ENCODE data around the gene MAP2K3.

MAP2K3 gene

DNA sequence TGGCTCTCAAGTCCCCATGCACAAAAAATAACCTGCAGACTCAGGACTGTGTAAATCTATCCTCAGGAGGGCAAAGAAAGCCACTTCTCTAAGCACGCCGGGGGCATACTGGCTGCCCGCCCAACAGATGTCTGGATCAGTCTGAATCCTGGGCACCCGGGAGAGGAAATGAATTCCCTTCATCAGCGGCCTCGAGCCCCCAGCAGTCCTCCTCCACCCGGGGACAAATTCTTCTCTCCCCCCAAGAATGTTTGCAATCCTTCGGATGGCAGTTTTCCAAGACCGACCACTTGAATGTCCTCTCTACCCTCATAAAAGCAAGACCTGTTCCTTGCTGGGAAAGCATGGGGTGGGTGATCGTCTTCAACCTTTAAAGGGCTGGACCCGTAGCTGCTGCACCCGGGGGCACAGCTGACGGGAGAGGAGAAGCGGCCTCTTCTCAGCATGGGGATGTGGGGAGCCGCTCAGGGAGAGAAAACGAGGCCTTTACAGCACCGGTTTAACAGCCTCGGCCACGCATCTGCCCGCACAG, 9.4 kb upstream of the MAP2K3 start:
- H3K4me1 ChIP-seq (ENCODE audit: control insufficient read depth in 2 of 2, insufficient read depth in 2 of 2, low read length in 2 of 2): peaks cover 14 to 20% of the 10 kb centered on the region in 2 donors
- no peaks in the 10 kb centered on the region for H3K9me3 ChIP-seq (ENCODE audit: control insufficient read depth in 2 of 2, low read length in 2 of 2)
- peak overlapping the region; percentile 71 to 81 for H3K4me3 ChIP-seq (ENCODE audit: low read length in 2 of 2)
- no peaks in the 10 kb centered on the region for H3K36me3 ChIP-seq (ENCODE audit: control insufficient read depth in 2 of 2, insufficient read depth in 2 of 2, low read length in 2 of 2)
- no peaks in the 10 kb centered on the region for H3K27me3 ChIP-seq (ENCODE audit: control insufficient read depth in 2 of 2, insufficient read depth in 2 of 2, low read length in 2 of 2)
- peak overlapping the region in 1 of 2 donors; percentile 56 for H3K27ac ChIP-seq (ENCODE audit: low read depth in 2 of 2, low read length in 2 of 2)
- H3K9ac ChIP-seq (ENCODE audit: low read depth in 1 of 2, low read length in 2 of 2): peak overlapping the region; percentile 74

DNA sequence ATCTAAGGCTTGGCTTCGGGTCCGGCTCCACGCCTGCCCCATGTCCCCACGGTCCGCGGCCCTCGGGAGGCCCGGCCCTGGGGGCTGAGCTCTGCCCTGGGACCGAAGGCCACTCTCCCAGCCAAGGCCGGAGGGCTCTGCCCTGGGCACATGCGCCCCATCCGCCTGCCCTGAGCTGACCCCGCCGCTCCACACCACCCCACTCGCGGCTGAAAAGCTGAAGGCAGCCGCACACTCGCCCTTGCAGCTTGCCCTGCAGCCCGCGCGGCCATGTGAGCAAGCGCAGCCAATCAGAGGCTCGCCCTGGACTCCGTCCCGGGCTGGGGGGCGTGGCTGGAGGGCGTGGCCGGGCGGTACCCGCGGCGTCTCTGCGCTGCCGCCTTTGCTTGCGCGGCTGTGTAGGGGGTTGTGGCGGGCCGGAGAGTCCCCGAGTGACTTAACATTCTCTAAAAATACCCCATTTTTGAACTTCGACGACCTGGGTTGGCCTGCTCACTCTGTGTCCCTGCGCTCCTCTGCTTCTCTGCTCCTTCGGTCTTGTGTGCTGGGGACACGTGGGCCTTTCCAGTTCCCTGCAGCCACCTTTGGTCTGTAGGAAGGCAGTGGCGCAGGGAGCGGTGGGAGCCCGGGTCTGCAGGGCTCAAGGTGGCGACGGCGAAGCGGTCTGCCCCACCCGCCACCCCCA, 8.8 kb upstream of the MAP2K3 start:
- no peaks in the 10 kb centered on the region for H3K27me3 ChIP-seq (ENCODE audit: control insufficient read depth in 2 of 2, insufficient read depth in 2 of 2, low read length in 2 of 2)
- no peaks in the 10 kb centered on the region for H3K9me3 ChIP-seq (ENCODE audit: control insufficient read depth in 2 of 2, low read length in 2 of 2)
- no peaks in the 10 kb centered on the region for H3K36me3 ChIP-seq (ENCODE audit: control insufficient read depth in 2 of 2, insufficient read depth in 2 of 2, low read length in 2 of 2)
- H3K27ac ChIP-seq (ENCODE audit: low read depth in 2 of 2, low read length in 2 of 2): peak overlapping the region; percentile 17 to 56
- H3K4me3 ChIP-seq (ENCODE audit: low read length in 2 of 2): peak overlapping the region; percentile 71 to 81
- H3K9ac ChIP-seq (ENCODE audit: low read depth in 1 of 2, low read length in 2 of 2): peak overlapping the region; percentile 74
- H3K4me1 ChIP-seq (ENCODE audit: control insufficient read depth in 2 of 2, insufficient read depth in 2 of 2, low read length in 2 of 2): peaks cover 14 to 21% of the 10 kb centered on the region in 2 donors

DNA sequence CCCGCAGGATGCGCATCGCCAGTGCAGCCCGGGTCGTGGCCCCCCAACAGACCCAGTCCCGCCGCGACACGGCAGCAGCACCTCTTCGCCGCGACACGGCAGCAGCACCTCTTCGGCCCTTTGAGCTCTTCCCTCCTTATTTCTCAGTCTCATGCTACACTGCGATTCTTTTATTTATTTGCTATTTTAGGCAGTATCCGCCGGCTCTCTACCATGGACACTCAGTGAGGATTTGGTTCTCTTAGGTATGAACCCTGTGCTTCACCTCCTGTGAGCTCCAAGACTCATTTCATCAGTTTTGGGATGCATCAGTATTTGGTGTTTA, 8.3 kb upstream of the MAP2K3 start:
- Histone ChIP-seq H3K27ac (ENCODE audit: low read depth in 2 of 2, low read length in 2 of 2) (no peak overlapping the region), H3K9ac (ENCODE audit: low read depth in 1 of 2, low read length in 2 of 2) (peak overlapping the region in 1 of 2 donors; percentile 74)

DNA sequence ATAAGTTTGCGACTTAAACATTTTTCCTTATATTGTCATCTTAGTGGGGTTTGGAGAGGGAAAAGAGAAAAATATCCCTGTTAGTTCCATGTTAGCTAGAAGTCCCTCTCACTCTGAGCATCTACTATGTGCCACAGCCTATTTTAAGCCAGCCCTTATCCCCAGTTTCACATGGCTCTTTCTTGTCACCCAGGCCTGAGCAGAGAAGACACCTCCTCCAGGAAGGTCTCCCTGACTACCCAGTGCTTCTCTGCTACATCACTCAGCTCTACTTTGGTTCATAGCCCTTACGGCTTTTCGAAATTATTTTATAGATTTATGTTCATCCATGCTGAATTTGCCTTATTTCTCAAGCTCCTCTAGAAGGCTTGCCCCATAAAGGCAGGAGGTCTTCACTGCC, 7.2 kb upstream of the MAP2K3 start:
- Histone ChIP-seq H3K36me3 (ENCODE audit: control insufficient read depth in 2 of 2, insufficient read depth in 2 of 2, low read length in 2 of 2) (no peaks in the 10 kb centered on the region), H3K4me3 (ENCODE audit: low read length in 2 of 2) (no peak overlapping the region), H3K27me3 (ENCODE audit: control insufficient read depth in 2 of 2, insufficient read depth in 2 of 2, low read length in 2 of 2) (no peaks in the 10 kb centered on the region), H3K9ac (ENCODE audit: low read depth in 1 of 2, low read length in 2 of 2) (no peak overlapping the region), H3K4me1 (ENCODE audit: control insufficient read depth in 2 of 2, insufficient read depth in 2 of 2, low read length in 2 of 2) (peaks cover 14 to 21% of the 10 kb centered on the region in 2 donors), H3K27ac (ENCODE audit: low read depth in 2 of 2, low read length in 2 of 2) (no peak overlapping the region), H3K9me3 (ENCODE audit: control insufficient read depth in 2 of 2, low read length in 2 of 2) (no peaks in the 10 kb centered on the region)

More for the DNA sequence above, 8.3 kb upstream of the MAP2K3 start:
- no peaks in the 10 kb centered on the region for H3K9me3 ChIP-seq (ENCODE audit: control insufficient read depth in 2 of 2, low read length in 2 of 2)
- H3K36me3 ChIP-seq (ENCODE audit: control insufficient read depth in 2 of 2, insufficient read depth in 2 of 2, low read length in 2 of 2): no peaks in the 10 kb centered on the region
- H3K4me3 ChIP-seq (ENCODE audit: low read length in 2 of 2): peak overlapping the region; percentile 71 to 81
- H3K27me3 ChIP-seq (ENCODE audit: control insufficient read depth in 2 of 2, insufficient read depth in 2 of 2, low read length in 2 of 2): no peaks in the 10 kb centered on the region
- H3K4me1 ChIP-seq (ENCODE audit: control insufficient read depth in 2 of 2, insufficient read depth in 2 of 2, low read length in 2 of 2): peaks cover 14 to 21% of the 10 kb centered on the region in 2 donors

DNA sequence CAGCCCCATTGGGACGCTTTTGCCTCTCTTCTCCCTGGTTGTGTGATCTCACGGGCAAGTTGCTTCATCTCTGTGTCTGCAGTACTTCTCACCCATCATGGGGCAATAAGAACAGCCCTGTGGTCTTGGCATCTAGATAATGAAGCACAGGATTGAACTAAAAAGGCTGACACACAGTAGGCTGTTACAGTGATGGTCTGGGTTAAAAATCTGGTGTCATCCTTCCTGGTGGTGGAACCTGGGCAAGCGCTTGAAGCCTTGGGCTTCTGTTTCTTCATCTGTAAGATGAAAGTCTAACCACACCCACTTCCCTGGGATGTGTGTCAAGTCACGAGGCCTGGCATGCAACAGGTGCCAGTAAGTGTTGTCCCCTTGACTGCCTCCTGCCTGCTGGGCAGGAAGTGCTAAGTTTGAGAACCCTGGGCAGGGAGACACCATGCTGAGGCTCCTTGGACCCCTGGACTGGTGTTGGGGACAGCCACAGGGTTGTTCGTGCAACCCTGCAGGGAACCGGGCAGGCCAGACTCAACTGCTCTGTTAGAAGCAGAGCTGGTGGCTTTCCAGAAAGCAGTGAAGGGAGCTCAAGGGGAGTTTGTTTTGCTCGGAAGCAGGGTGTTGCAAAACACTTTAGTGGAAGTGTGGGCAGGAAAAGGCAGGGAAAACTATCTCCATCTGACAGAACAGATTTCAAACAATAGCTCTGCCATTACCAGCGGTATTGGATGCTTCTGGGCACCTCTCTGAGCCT, 5.9 kb upstream of the MAP2K3 start:
- Histone ChIP-seq H3K4me1 (ENCODE audit: control insufficient read depth in 2 of 2, insufficient read depth in 2 of 2, low read length in 2 of 2) (peaks cover 17 to 25% of the 10 kb centered on the region in 2 donors), H3K36me3 (ENCODE audit: control insufficient read depth in 2 of 2, insufficient read depth in 2 of 2, low read length in 2 of 2) (no peaks in the 10 kb centered on the region), H3K9ac (ENCODE audit: low read depth in 1 of 2, low read length in 2 of 2) (no peak overlapping the region), H3K27me3 (ENCODE audit: control insufficient read depth in 2 of 2, insufficient read depth in 2 of 2, low read length in 2 of 2) (no peaks in the 10 kb centered on the region), H3K27ac (ENCODE audit: low read depth in 2 of 2, low read length in 2 of 2) (peak overlapping the region; percentile 6 to 40), H3K4me3 (ENCODE audit: low read length in 2 of 2) (no peak overlapping the region), H3K9me3 (ENCODE audit: control insufficient read depth in 2 of 2, low read length in 2 of 2) (no peaks in the 10 kb centered on the region)

DNA sequence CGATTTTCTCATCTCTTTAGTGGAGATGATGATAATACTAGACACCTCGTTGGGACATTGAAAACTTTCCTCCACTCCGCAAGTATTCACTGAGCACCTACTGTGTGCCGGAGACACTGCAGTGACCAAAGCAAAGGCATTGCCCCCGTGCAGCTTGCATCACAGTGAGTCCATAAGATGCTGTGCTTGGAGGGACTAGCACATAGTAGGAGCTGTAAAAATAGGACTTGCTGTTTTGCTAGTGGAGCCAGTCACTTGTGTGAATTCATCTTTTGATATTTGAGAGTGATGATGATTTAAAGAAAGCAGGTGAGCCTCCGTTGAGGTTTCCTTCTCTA, 5.3 kb upstream of the MAP2K3 start:
- H3K27me3 ChIP-seq (ENCODE audit: control insufficient read depth in 2 of 2, insufficient read depth in 2 of 2, low read length in 2 of 2): no peaks in the 10 kb centered on the region
- peaks cover 17 to 29% of the 10 kb centered on the region in 2 donors for H3K4me1 ChIP-seq (ENCODE audit: control insufficient read depth in 2 of 2, insufficient read depth in 2 of 2, low read length in 2 of 2)
- no peak overlapping the region for H3K27ac ChIP-seq (ENCODE audit: low read depth in 2 of 2, low read length in 2 of 2)

DNA sequence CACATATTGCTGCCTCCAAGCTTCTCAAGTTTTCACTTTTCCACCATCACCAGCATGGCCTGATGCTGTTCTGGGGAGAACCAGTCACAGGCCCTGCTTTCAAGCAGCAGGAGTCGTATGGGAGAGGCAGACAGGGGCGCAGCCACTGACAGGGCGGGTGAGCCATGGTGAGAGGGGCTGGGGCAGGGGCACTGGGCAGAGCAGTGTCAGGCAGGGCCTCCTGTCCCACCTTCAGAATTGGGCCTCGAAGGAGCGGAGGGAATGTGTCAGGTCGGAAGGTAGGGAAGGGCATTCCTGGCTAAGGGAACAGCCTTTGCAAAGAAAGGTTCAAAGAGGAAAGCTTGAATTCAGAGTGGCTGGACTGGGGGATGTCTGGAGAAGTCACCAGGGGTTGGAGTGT, 4.9 kb upstream of the MAP2K3 start:
- no peak overlapping the region for H3K9ac ChIP-seq (ENCODE audit: low read depth in 1 of 2, low read length in 2 of 2)
- H3K27me3 ChIP-seq (ENCODE audit: control insufficient read depth in 2 of 2, insufficient read depth in 2 of 2, low read length in 2 of 2): no peaks in the 10 kb centered on the region
- peaks cover 17 to 29% of the 10 kb centered on the region in 2 donors for H3K4me1 ChIP-seq (ENCODE audit: control insufficient read depth in 2 of 2, insufficient read depth in 2 of 2, low read length in 2 of 2)
- no peaks in the 10 kb centered on the region for H3K9me3 ChIP-seq (ENCODE audit: control insufficient read depth in 2 of 2, low read length in 2 of 2)
- no peaks in the 10 kb centered on the region for H3K36me3 ChIP-seq (ENCODE audit: control insufficient read depth in 2 of 2, insufficient read depth in 2 of 2, low read length in 2 of 2)
- no peak overlapping the region for H3K4me3 ChIP-seq (ENCODE audit: low read length in 2 of 2)
- H3K27ac ChIP-seq (ENCODE audit: low read depth in 2 of 2, low read length in 2 of 2): no peak overlapping the region

More for the DNA sequence above, 5.3 kb upstream of the MAP2K3 start:
- Histone ChIP-seq H3K36me3 (ENCODE audit: control insufficient read depth in 2 of 2, insufficient read depth in 2 of 2, low read length in 2 of 2) (no peaks in the 10 kb centered on the region), H3K9me3 (ENCODE audit: control insufficient read depth in 2 of 2, low read length in 2 of 2) (no peaks in the 10 kb centered on the region), H3K9ac (ENCODE audit: low read depth in 1 of 2, low read length in 2 of 2) (no peak overlapping the region), H3K4me3 (ENCODE audit: low read length in 2 of 2) (no peak overlapping the region)

DNA sequence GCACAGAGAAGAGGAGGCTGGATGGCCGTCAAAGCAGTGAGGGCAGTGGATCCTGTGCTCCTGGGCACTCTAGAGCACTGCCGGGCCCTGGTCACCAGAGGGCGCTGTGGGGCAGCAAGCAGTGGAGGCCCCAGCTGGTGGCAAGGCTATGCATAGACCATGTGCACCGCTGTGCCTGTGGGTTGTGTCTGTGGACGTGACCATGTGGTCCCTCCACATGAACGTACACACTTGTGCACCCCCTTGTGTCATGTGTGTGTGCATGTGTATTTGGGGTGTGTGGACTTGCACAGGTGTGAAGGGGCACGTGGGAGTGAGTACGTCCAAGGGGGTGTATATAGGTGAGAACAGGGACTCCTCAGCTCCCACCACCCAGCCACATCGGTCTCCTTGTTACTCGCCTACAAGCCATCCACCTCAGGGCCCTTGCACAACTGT, 4.4 kb upstream of the MAP2K3 start:
- no peak overlapping the region for H3K4me3 ChIP-seq (ENCODE audit: low read length in 2 of 2)
- no peaks in the 10 kb centered on the region for H3K9me3 ChIP-seq (ENCODE audit: control insufficient read depth in 2 of 2, low read length in 2 of 2)
- H3K27me3 ChIP-seq (ENCODE audit: control insufficient read depth in 2 of 2, insufficient read depth in 2 of 2, low read length in 2 of 2): no peaks in the 10 kb centered on the region
- H3K27ac ChIP-seq (ENCODE audit: low read depth in 2 of 2, low read length in 2 of 2): no peak overlapping the region
- no peaks in the 10 kb centered on the region for H3K36me3 ChIP-seq (ENCODE audit: control insufficient read depth in 2 of 2, insufficient read depth in 2 of 2, low read length in 2 of 2)
- no peak overlapping the region for H3K9ac ChIP-seq (ENCODE audit: low read depth in 1 of 2, low read length in 2 of 2)
- peaks cover 17 to 28% of the 10 kb centered on the region in 2 donors for H3K4me1 ChIP-seq (ENCODE audit: control insufficient read depth in 2 of 2, insufficient read depth in 2 of 2, low read length in 2 of 2)

DNA sequence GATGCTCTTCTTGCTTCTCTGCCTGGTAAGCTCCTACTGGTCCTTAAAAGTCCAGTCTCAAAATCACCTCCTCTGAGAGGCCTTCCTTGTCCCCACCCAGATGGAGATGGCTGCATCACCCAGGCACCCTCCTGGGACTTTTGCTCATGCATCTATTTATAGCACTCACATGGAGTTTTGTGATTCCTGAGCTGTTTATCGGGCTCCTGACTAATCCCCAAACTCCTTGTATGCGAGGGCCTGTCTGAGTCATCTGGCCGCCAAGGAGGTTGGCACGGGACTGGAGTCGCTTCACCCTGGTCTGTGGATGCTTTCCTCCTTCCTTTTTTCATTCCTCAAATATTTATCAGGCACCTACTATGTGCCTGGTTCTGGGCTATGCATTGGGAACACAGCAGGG, 2.3 kb upstream of the MAP2K3 start:
- Histone ChIP-seq H3K9me3 (ENCODE audit: control insufficient read depth in 2 of 2, low read length in 2 of 2) (no peaks in the 10 kb centered on the region), H3K4me3 (ENCODE audit: low read length in 2 of 2) (no peak overlapping the region), H3K4me1 (ENCODE audit: control insufficient read depth in 2 of 2, insufficient read depth in 2 of 2, low read length in 2 of 2) (peaks cover 29 to 32% of the 10 kb centered on the region in 2 donors), H3K27me3 (ENCODE audit: control insufficient read depth in 2 of 2, insufficient read depth in 2 of 2, low read length in 2 of 2) (no peaks in the 10 kb centered on the region), H3K9ac (ENCODE audit: low read depth in 1 of 2, low read length in 2 of 2) (no peak overlapping the region), H3K36me3 (ENCODE audit: control insufficient read depth in 2 of 2, insufficient read depth in 2 of 2, low read length in 2 of 2) (no peaks in the 10 kb centered on the region), H3K27ac (ENCODE audit: low read depth in 2 of 2, low read length in 2 of 2) (no peak overlapping the region)

DNA sequence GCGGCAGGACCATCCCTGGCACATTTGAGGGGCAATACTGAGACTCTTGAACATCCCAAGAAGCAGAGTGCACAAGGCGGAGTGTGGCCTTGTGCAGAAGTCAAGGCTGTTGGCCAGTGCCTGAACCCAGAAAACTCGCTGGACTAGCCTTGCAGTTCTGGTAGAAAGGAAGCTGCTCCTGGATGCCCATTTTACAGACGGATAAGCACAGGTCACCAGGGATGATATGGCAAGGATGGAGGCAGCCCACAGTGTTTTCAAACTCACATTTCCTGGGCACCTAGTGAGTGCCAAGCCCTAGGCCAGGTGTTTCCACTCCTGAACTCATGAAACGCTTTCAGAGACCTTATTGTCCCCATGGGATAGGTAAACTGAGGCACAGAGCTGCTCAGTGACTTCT, 1.7 kb upstream of the MAP2K3 start:
- Histone ChIP-seq H3K27ac (ENCODE audit: low read depth in 2 of 2, low read length in 2 of 2) (no peak overlapping the region), H3K4me3 (ENCODE audit: low read length in 2 of 2) (no peak overlapping the region), H3K4me1 (ENCODE audit: control insufficient read depth in 2 of 2, insufficient read depth in 2 of 2, low read length in 2 of 2) (peaks cover 35 to 37% of the 10 kb centered on the region in 2 donors), H3K9me3 (ENCODE audit: control insufficient read depth in 2 of 2, low read length in 2 of 2) (no peaks in the 10 kb centered on the region), H3K27me3 (ENCODE audit: control insufficient read depth in 2 of 2, insufficient read depth in 2 of 2, low read length in 2 of 2) (no peaks in the 10 kb centered on the region), H3K36me3 (ENCODE audit: control insufficient read depth in 2 of 2, insufficient read depth in 2 of 2, low read length in 2 of 2) (no peaks in the 10 kb centered on the region), H3K9ac (ENCODE audit: low read depth in 1 of 2, low read length in 2 of 2) (no peak overlapping the region)
